ENCODE measurements around the gene ZFAND3. TPM values are rescaled to one million over a fixed set of nuclear protein-coding genes. Genes with fewer than 3 reads are reported as not detected.
"Not testable (repeated sequence)": the region's sequence is repeated elsewhere in the genome, so short reads cannot be mapped to it uniquely, and the experiment has no call there.

The ZFAND3 gene
- total RNA-seq, 2 experiments from 2014 or later: 32.3 to 37.9 TPM

DNA sequence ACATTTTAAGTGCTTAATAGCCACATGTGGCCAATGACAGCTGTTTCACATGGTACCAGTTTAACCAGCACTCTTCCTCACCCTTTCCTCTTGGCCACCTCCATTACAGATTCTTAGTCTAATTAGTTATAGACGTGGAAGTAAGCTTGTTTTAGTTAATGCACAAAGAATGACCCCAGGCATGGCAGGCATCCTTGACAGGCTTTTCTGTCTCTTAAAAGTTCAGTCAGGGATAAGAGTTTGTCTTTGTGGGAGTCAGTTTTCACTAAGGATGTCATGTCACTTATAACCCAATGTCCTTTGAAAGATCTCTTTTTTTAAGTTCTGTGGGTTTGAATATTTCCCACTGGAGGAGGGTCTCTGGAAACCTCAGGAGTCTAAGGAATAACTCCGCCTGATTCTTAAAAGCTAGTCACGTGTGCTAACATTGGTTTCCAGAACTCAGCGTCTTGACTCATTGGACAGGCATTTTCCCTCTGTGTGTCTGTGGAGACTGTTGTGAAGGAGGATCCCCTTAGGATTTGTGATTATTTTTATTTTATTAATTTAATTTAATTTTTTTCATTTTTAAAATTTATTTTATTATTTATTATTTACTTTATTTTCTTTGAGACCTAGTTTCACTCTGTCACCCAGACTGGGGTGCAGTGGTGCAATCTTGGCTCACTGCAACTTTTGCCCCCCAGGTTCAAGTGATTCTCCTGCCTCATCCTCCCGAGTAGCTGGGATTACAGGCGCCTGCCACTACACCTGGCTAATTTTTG, 171.4 kb downstream of the ZFAND3 start:
- CTCF ChIA-PET: interaction anchor here (1.5 to 1.6 kb wide), 2 partner anchors 14 to 172 kb away, joined by 3 to 4 read pairs; no protein-coding TSS in a partner anchor
- intact Hi-C loops (cut with micrococcal nuclease): no loop called here

DNA sequence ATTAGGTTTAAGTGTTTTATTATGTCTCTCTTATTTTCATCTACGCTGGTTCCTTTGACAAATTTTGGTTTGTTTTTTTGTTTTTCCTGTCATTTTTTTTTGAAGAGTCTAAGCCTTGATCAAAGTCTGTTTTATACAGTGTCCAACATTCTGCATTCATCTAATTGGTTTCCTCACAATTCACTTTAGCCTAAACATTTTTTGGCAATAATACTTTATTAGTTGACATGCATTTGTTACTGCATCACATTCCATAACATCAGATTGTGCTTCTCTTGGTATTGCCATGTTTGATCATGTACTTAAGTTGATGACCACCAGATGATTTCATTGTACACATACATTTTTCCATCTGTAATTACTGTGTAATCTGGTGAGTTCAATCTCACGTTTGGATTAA, 173.2 kb downstream of the ZFAND3 start:
- Mint-ChIP-seq H3K36me3 (ENCODE audit: low read depth) (no peaks in the 10 kb centered on the region), H3K4me1 (ENCODE audit: low read depth) (peaks cover 44% of the 10 kb centered on the region), H3K27me3 (no peaks in the 10 kb centered on the region), H3K4me3 (no peak overlapping the region), H3K27ac (no peak overlapping the region), H3K9me3 (no peaks in the 10 kb centered on the region)
- TF ChIP-seq, protein P1, sequence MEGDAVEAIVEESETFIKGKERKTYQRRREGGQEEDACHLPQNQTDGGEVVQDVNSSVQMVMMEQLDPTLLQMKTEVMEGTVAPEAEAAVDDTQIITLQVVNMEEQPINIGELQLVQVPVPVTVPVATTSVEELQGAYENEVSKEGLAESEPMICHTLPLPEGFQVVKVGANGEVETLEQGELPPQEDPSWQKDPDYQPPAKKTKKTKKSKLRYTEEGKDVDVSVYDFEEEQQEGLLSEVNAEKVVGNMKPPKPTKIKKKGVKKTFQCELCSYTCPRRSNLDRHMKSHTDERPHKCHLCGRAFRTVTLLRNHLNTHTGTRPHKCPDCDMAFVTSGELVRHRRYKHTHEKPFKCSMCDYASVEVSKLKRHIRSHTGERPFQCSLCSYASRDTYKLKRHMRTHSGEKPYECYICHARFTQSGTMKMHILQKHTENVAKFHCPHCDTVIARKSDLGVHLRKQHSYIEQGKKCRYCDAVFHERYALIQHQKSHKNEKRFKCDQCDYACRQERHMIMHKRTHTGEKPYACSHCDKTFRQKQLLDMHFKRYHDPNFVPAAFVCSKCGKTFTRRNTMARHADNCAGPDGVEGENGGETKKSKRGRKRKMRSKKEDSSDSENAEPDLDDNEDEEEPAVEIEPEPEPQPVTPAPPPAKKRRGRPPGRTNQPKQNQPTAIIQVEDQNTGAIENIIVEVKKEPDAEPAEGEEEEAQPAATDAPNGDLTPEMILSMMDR (IDR thresholded peaks at IDR 0.05): no peak
- intact Hi-C loops (cut with micrococcal nuclease): no loop called here
- DNase-seq (no peak), ATAC-seq (no peak)
- POLR2A ChIA-PET: interaction anchor here (0.6 kb wide), 1 partner anchor 839 kb away, joined by 3 read pairs; no protein-coding TSS in a partner anchor
- CTCF ChIA-PET: interaction anchor here (1.3 to 2.3 kb wide), 2 partner anchors 202 to 501 kb away, joined by 3 to 5 read pairs; no protein-coding TSS in a partner anchor

More for the DNA sequence above, 171.4 kb downstream of the ZFAND3 start:
- H3K27me3 Mint-ChIP-seq: no peaks in the 10 kb centered on the region
- H3K36me3 Mint-ChIP-seq (ENCODE audit: low read depth): no peaks in the 10 kb centered on the region
- POLR2A ChIA-PET: interaction anchor here (0.7 kb wide), 1 partner anchor 65 kb away, joined by 3 read pairs; no protein-coding TSS in a partner anchor
- ATAC-seq (no peak), DNase-seq (no peak)
- no peak overlapping the region for H3K27ac Mint-ChIP-seq
- no peak overlapping the region for H3K4me3 Mint-ChIP-seq
- peaks cover 61% of the 10 kb centered on the region for H3K4me1 Mint-ChIP-seq (ENCODE audit: low read depth)
- H3K9me3 Mint-ChIP-seq: no peaks in the 10 kb centered on the region
- TF ChIP-seq, protein P1 (IDR thresholded peaks at IDR 0.05): no peak

DNA sequence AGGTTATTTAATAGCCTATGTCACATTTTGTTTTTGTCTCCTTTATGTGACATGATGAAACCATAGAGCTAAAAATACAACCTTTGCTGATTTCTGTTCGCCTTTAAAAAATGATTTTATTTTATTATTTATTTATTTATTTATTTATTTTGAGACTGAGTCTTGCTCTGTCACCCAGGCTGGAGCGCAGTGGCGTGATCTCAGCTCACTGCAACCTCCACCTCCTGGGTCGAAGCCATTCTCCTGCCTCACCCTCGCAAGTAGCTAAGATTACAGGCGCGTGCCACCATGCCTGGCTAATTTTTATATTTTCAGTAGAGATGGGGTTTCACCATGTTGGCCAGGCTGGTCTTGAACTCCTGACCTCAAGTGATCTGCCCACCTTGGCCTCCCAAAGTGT, 173.7 kb downstream of the ZFAND3 start:
- POLR2A ChIA-PET; ATAC-seq; H3K4me3 Mint-ChIP-seq; H3K27me3 Mint-ChIP-seq; H3K36me3 Mint-ChIP-seq (ENCODE audit: low read depth); intact Hi-C loops (cut with micrococcal nuclease); DNase-seq; H3K27ac Mint-ChIP-seq; H3K9me3 Mint-ChIP-seq: not testable (repeated sequence)
- peaks cover 41% of the 10 kb centered on the region for H3K4me1 Mint-ChIP-seq (ENCODE audit: low read depth)
- CTCF ChIA-PET: interaction anchor here (2.3 kb wide), 1 partner anchor 501 kb away, joined by 5 read pairs; no protein-coding TSS in a partner anchor

DNA sequence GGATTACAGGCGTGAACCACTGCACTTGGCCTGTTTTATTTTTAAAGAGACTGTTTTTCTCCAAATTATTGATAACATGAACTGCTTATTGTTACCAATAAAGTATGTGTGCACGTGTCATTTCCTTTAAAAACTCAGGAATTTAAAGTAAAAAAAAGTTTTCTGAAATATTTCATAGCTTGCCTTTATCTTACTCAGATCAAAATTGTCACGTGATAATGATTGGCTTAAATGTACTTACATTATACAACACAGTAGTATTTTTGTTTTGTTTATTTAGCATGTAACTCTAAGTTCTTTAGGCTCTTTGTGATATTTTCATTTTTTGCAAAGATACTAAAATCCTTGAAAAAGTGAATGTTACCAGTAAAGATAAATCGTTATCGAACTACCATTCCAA, 174.1 kb downstream of the ZFAND3 start:
- ATAC-seq: no peak
- Mint-ChIP-seq H3K9me3 (no peaks in the 10 kb centered on the region), H3K36me3 (ENCODE audit: low read depth) (no peaks in the 10 kb centered on the region), H3K4me3 (no peak overlapping the region), H3K27ac (no peak overlapping the region), H3K27me3 (no peaks in the 10 kb centered on the region), H3K4me1 (ENCODE audit: low read depth) (peaks cover 37% of the 10 kb centered on the region)
- intact Hi-C loops (cut with micrococcal nuclease): no loop called here
- no peak for DNase-seq
- ChIA-PET CTCF (interaction anchor here (2.3 kb wide), 1 partner anchor 501 kb away, joined by 5 read pairs; no protein-coding TSS in a partner anchor), POLR2A (no interaction called here)
- TF ChIP-seq, protein P1 (IDR thresholded peaks at IDR 0.05): no peak

DNA sequence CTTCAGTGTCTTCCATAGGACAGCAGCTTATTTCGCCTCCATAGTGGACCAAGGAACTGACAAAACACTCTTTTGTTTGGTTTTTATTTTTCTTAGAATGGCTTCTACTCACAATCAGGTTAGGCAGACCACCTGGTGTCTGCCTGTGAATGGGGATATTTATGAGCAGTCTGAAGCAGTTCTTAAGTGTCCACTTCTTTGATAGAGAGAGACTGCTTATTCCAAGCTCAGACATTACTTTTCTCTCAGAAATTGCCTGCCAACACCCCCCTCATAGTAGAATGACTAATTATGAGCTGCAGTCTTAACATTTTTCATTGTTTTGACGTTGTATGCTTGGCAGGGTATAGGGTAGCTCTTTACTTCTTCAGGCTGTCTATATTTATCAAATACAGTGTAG, 174.7 kb downstream of the ZFAND3 start:
- DNase-seq: no peak
- ChIA-PET CTCF (interaction anchor here (2.3 kb wide), 1 partner anchor 500 kb away, joined by 5 read pairs; no protein-coding TSS in a partner anchor), POLR2A (no interaction called here)
- TF ChIP-seq, protein P1 (IDR thresholded peaks at IDR 0.05): no peak
- Mint-ChIP-seq H3K4me1 (ENCODE audit: low read depth) (peaks cover 34% of the 10 kb centered on the region), H3K27ac (no peak overlapping the region), H3K9me3 (peaks cover under 1% of the 10 kb centered on the region), H3K4me3 (no peak overlapping the region), H3K27me3 (no peaks in the 10 kb centered on the region), H3K36me3 (ENCODE audit: low read depth) (peaks cover 2% of the 10 kb centered on the region)
- intact Hi-C loops (cut with micrococcal nuclease): no loop called here
- no peak for ATAC-seq

All from activated CD8-positive, alpha-beta T cell treated with anti-CD3 and anti-CD28 coated beads for 36 hours (primary cell).